ENCODE measurements around the gene FAM210B. TPM values are rescaled to one million over a fixed set of nuclear protein-coding genes. Genes with fewer than 3 reads are reported as not detected.
A peak's percentile ranks its signal among the peaks of the same experiment; 100 is the strongest.

The FAM210B gene
- total and polyA plus RNA-seq, 11 donors: 32.6 to 69.8 (median 56.2) TPM

DNA sequence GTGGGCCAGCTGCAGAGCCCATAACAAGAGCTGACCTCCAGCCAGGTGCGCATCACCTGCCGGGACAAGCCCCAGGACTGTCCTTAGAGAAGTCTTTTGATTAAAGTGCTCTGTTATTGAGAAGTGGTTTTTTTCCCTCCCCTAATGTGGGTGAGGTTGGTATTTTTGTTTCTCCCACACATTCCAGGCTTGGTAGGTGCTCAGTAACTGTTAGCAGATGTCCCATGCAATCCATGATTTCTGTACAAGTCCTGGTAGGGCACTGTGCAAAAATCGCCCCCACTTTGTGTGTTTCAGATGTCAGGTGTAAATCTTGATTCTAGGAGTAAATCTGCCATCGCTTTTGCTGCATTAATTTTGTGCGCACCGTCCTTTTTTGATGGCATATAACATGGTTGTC is 4.7 kb downstream of the FAM210B start:
- no peak for DNase-seq
- TF ChIP-seq POLR2A (IDR thresholded peaks at IDR 0.05): no peak
- TF ChIP-seq, protein P1, sequence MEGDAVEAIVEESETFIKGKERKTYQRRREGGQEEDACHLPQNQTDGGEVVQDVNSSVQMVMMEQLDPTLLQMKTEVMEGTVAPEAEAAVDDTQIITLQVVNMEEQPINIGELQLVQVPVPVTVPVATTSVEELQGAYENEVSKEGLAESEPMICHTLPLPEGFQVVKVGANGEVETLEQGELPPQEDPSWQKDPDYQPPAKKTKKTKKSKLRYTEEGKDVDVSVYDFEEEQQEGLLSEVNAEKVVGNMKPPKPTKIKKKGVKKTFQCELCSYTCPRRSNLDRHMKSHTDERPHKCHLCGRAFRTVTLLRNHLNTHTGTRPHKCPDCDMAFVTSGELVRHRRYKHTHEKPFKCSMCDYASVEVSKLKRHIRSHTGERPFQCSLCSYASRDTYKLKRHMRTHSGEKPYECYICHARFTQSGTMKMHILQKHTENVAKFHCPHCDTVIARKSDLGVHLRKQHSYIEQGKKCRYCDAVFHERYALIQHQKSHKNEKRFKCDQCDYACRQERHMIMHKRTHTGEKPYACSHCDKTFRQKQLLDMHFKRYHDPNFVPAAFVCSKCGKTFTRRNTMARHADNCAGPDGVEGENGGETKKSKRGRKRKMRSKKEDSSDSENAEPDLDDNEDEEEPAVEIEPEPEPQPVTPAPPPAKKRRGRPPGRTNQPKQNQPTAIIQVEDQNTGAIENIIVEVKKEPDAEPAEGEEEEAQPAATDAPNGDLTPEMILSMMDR (IDR thresholded peaks at IDR 0.05): no peak
- no peak for ATAC-seq
- no peak overlapping the region for H3K27ac ChIP-seq
- no peak overlapping the region for H3K4me3 ChIP-seq
- H3K9me3 ChIP-seq: no peaks in the 10 kb centered on the region
- H3K27me3 ChIP-seq: no peaks in the 10 kb centered on the region
- intact Hi-C loops (cut with DNase I): no loop called here
- peaks cover 6 to 38% (median 30%) of the 10 kb centered on the region in 12 donors for H3K4me1 ChIP-seq
- WGBS, 4 donors: 95 to 97% (median 96%) methylated on average over 6 of the region's 6 CpGs
- H3K36me3 ChIP-seq: peaks cover 0 to 54% (median 39%) of the 10 kb centered on the region in 9 donors

DNA sequence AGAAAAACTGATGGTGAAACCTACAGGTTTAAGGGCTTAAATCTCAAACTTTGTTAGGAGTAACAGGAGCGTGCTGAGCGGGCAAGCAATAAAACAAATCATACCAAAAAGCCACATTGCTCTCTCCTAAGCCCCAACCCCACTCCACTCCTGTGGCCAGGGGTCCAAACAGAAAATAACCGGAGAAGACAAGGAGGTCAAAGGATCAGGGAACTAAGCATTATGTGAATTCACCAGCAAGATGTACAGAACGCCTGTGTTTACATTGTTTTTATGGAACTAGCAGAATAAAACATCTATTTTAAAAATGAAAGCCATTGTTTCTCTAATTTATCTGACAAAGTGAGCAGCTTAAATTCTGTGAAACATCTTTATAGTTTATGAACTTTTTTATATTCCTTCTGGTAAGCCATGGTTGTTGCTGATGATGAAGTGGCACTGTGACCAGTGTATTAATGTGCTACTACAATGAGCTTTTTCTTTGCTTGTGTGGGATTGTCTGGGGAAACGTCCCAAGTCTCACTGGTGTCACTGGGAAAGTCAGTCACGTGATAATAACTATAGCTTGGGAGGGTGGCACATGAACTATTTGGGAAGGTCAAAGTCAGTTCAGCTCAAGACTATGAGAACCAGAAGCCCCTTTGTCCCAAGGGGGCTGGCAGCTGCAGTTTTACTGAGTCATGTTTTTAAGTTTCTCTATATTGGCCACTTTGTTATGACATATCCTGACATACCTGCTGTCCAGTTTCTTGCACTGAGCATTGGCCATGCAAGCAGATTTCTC is 9.8 kb downstream of the FAM210B start:
- Histone ChIP-seq H3K36me3 (peaks cover 0 to 66% (median 43%) of the 10 kb centered on the region in 9 donors), H3K4me3 (no peak overlapping the region), H3K4me1 (peaks cover 0 to 2% (median 0%) of the 10 kb centered on the region in 12 donors), H3K27ac (no peak overlapping the region), H3K27me3 (no peaks in the 10 kb centered on the region), H3K9me3 (no peaks in the 10 kb centered on the region)
- DNase-seq (no peak), ATAC-seq (no peak)
- intact Hi-C loops (cut with DNase I): no loop called here
- TF ChIP-seq, protein P1 (IDR thresholded peaks at IDR 0.05): no peak
- no peak for TF ChIP-seq POLR2A (IDR thresholded peaks at IDR 0.05)
- WGBS, 4 donors: 73 to 80% (median 77%) methylated on average over 6 of the region's 6 CpGs

DNA sequence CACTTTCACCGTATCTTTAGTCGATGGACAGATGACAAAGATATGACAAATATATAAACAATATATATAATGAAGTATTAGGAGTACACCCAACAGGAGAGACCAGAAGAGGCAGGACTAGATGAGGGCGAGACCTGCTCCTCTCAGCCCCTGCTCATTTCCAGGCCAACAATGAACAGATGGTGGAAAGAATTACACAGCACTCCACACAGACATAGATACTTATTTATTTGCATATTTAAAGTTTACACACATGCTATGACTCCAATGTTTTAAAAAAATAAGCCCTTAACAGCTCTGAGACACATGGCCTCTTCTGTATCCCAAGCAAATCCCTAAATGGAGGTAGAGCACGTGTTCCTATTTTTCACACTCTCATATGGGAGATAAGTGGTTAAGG is 10.4 kb downstream of the FAM210B start:
- H3K27me3 ChIP-seq: no peaks in the 10 kb centered on the region
- H3K4me1 ChIP-seq: peaks cover 0 to 3% (median 0%) of the 10 kb centered on the region in 12 donors
- no peak overlapping the region for H3K27ac ChIP-seq
- TF ChIP-seq POLR2A (IDR thresholded peaks at IDR 0.05): no peak
- TF ChIP-seq, protein P1 (IDR thresholded peaks at IDR 0.05): no peak
- peaks cover 0 to 67% (median 43%) of the 10 kb centered on the region in 9 donors for H3K36me3 ChIP-seq
- 82 to 87% (median 85%) methylated on average over 4 of the region's 4 CpGs for WGBS, 4 donors
- no peak overlapping the region for H3K4me3 ChIP-seq
- intact Hi-C loops (cut with DNase I): no loop called here
- no peak for ATAC-seq
- H3K9me3 ChIP-seq: no peaks in the 10 kb centered on the region
- DNase-seq: no peak

DNA sequence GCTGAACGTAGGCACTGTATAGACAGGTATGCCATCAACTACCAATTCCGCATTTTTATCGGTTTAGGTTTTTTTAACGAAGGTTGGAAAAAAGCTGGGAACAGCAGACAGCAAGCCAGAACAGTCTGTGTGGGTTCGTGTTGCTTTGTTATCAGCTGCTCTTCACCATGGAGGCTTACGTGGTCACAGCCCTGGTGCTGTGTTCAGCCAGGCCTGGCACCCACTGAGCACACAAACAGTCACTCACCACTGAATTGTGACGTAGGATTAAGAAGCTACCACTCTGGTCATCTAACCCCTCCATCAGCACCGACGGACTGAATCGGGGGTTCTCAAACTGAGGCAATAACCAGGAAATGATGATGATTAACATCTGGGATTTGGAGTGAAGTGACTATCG is 13.2 kb downstream of the FAM210B start:
- TF ChIP-seq POLR2A (IDR thresholded peaks at IDR 0.05): no peak
- Histone ChIP-seq H3K27ac (no peak overlapping the region), H3K9me3 (no peaks in the 10 kb centered on the region), H3K4me1 (peaks cover 0 to 13% (median 0%) of the 10 kb centered on the region in 12 donors), H3K4me3 (no peak overlapping the region), H3K27me3 (no peaks in the 10 kb centered on the region), H3K36me3 (peaks cover 0 to 48% (median 19%) of the 10 kb centered on the region in 9 donors)
- 77 to 79% (median 78%) methylated on average over 11 of the region's 11 CpGs for WGBS, 4 donors
- DNase-seq (no peak), ATAC-seq (peak; percentile 54 to 66 (median 62))
- intact Hi-C loops (cut with DNase I): no loop called here

Data from heart left ventricle (tissue), 16 donors.